OCI-LY3 (cell line): ENCODE results near the gene EHD2.
"Not testable (repeated sequence)": the region's sequence is repeated elsewhere in the genome, so short reads cannot be mapped to it uniquely, and the experiment has no call there.

Experiments
- H2AFZ ChIP-seq: fragments of 200-600, 300-600 bp; shearing (Covaris generic); 2 replicates; pipeline ENCODE4 v1.6.0; 2014; ENCODE audit warnings: antibody characterized with exemption, low read depth, low read length
- H3K27ac ChIP-seq: fragments of 200-600, 300-600 bp; sonication (generic); 2 replicates; pipeline ENCODE4 v1.5.1; 2014; ENCODE audit warnings: mild to moderate bottlenecking, low read length, moderate library complexity, mixed read lengths
- H3K27me3 ChIP-seq: fragments of 200-600, 300-600 bp; sonication (generic); 2 replicates; pipeline ENCODE4 v1.6.1; 2014; ENCODE audit warnings: low read depth, low read length, mixed read lengths
- H3K36me3 ChIP-seq: fragments of 200-600, 300-600 bp; sonication (generic); replicated peaks from 2 replicates; pipeline ENCODE3; 2014; ENCODE audit warnings: low read depth, low read length, mixed read lengths
- H3K4me1 ChIP-seq: fragments of 300-600, 200-600 bp; sonication (generic); 2 replicates; pipeline ENCODE4 v1.6.1; 2014; ENCODE audit warnings: low read length, mixed read lengths
- H3K4me2 ChIP-seq: fragments of 200-600, 300-600 bp; sonication (generic); 2 replicates; pipeline ENCODE4 v1.6.1; 2014; ENCODE audit warnings: low read length, mixed read lengths
- H3K4me3 ChIP-seq: fragments of 300-600, 200-600 bp; sonication (generic); 2 replicates; pipeline ENCODE4 v1.5.1; 2014; ENCODE audit warnings: antibody characterized with exemption, mild to moderate bottlenecking, low read length, moderate library complexity
- H3K79me2 ChIP-seq: fragments of 300-600, 200-600 bp; shearing (Covaris generic); 2 replicates; pipeline ENCODE4 v1.6.1; 2014; ENCODE audit warnings: mild to moderate bottlenecking, low read length, mixed read lengths
- H3K9ac ChIP-seq: fragments of 300-600, 200-600 bp; shearing (Covaris generic); 2 replicates; pipeline ENCODE4 v1.6.0; 2014; ENCODE audit warnings: mild to moderate bottlenecking, low read length, moderate library complexity
- H3K9me3 ChIP-seq: fragments of 200-600, 300-600 bp; shearing (Covaris generic); 2 replicates; pipeline ENCODE4 v1.6.1; 2014; ENCODE audit warnings: low read length, mixed read lengths; ENCODE audit not compliant: insufficient read depth
- H4K20me1 ChIP-seq: fragments of 200-600, 300-600 bp; sonication (generic); 2 replicates; pipeline ENCODE4 v1.6.1; 2016; ENCODE audit warnings: low read length, mixed read lengths; ENCODE audit not compliant: insufficient read depth
- CTCF ChIP-seq: fragments of 200-600, 300-600 bp; sonication (generic); IDR thresholded peaks from 2 replicates; pipeline ENCODE4 v1.5.1; 2014; ENCODE audit warnings: antibody characterized with exemption, low read length, low read depth
- EZH2phosphoT487 ChIP-seq: fragments of 200-600 bp; shearing (Covaris generic); IDR thresholded peaks from 2 replicates; pipeline ENCODE4 v1.6.1; 2018; ENCODE audit warnings: antibody characterized with exemption, mixed run types, low read depth

The EHD2 gene

GRCh38 chr19:47711652-47712242 lies 1.5 kb upstream of the EHD2 start:
- Histone ChIP-seq H4K20me1 (no peaks in the 10 kb centered on the region), H3K9me3 (no peaks in the 10 kb centered on the region), H3K9ac (no peak overlapping the region), H3K4me1 (no peaks in the 10 kb centered on the region), H3K4me3 (no peak overlapping the region), H2AFZ (no peak overlapping the region), H3K4me2 (no peak overlapping the region), H3K27me3 (peaks cover 3% of the 10 kb centered on the region; the same call in 1 of the 2 replicates), H3K79me2 (no peaks in the 10 kb centered on the region), H3K36me3 (no peaks in the 10 kb centered on the region), H3K27ac (no peak overlapping the region)
- TF ChIP-seq EZH2phosphoT487 (no peak), CTCF (no peak)

DNA sequence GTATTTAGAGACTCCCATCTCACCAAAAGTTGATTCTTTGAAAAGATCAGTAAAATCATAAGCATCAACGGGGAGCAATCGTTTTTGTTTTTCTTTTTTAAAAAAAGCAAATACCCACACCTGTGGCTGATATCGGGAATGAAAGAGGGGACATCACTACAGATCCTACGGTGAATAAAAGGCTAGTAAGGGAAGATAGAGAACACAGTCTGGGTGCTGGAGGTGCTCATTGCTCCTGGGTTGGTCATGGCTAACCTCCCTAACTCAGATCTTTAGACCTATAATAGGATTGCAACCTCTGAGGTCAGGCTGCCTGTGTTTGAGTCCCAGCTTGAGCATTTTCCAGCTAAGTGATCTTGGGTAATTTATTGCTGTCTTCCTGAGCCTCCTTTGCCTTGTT lies 1.1 kb downstream of the EHD2 start:
- H3K4me3 ChIP-seq: no peak overlapping the region
- no peaks in the 10 kb centered on the region for H3K4me1 ChIP-seq
- H3K27ac ChIP-seq: no peak overlapping the region
- no peak overlapping the region for H3K4me2 ChIP-seq
- no peaks in the 10 kb centered on the region for H3K36me3 ChIP-seq
- H2AFZ ChIP-seq: no peak overlapping the region
- H3K9me3 ChIP-seq: no peaks in the 10 kb centered on the region
- TF ChIP-seq CTCF (no peak), EZH2phosphoT487 (no peak)
- no peaks in the 10 kb centered on the region for H3K79me2 ChIP-seq
- no peak overlapping the region for H3K9ac ChIP-seq
- H4K20me1 ChIP-seq: no peaks in the 10 kb centered on the region
- H3K27me3 ChIP-seq: peaks cover 3% of the 10 kb centered on the region; the same call in 1 of the 2 replicates

DNA sequence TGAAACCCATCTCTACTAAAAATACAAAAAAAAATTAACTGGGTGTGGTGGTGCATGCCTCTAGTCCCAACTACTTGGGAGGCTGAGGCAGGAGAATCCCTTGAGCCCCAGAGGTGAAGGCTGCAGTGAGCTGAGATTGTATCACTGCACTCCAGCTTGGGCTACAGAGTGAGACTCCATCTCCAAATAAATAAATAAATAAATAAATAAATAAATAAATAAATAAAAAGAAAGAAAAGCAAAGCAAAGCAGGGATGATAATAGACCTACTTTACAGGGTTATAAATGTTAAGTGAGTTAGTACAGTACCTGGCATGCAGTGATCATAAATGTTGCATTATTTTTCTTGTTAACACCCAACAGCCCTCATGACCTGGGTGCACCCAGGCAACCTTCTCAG lies 1.6 kb downstream of the EHD2 start:
- H4K20me1 ChIP-seq, H3K79me2 ChIP-seq, H3K36me3 ChIP-seq, H3K4me3 ChIP-seq, H3K27me3 ChIP-seq, H3K4me1 ChIP-seq, H3K4me2 ChIP-seq, H2AFZ ChIP-seq, H3K9ac ChIP-seq, H3K9me3 ChIP-seq, H3K27ac ChIP-seq: not testable (repeated sequence)

GRCh38 chr19:47716270-47716937 lies 3.2 kb downstream of the EHD2 start:
- Histone ChIP-seq H3K4me3 (no peak overlapping the region), H3K27me3 (peaks cover 3% of the 10 kb centered on the region; the same call in 1 of the 2 replicates), H3K27ac (no peak overlapping the region), H3K4me2 (no peak overlapping the region), H2AFZ (no peak overlapping the region), H3K4me1 (no peaks in the 10 kb centered on the region), H3K36me3 (no peaks in the 10 kb centered on the region), H4K20me1 (no peaks in the 10 kb centered on the region), H3K79me2 (no peaks in the 10 kb centered on the region), H3K9ac (no peak overlapping the region), H3K9me3 (no peaks in the 10 kb centered on the region)
- no peak for TF ChIP-seq EZH2phosphoT487
- TF ChIP-seq CTCF: no peak

DNA sequence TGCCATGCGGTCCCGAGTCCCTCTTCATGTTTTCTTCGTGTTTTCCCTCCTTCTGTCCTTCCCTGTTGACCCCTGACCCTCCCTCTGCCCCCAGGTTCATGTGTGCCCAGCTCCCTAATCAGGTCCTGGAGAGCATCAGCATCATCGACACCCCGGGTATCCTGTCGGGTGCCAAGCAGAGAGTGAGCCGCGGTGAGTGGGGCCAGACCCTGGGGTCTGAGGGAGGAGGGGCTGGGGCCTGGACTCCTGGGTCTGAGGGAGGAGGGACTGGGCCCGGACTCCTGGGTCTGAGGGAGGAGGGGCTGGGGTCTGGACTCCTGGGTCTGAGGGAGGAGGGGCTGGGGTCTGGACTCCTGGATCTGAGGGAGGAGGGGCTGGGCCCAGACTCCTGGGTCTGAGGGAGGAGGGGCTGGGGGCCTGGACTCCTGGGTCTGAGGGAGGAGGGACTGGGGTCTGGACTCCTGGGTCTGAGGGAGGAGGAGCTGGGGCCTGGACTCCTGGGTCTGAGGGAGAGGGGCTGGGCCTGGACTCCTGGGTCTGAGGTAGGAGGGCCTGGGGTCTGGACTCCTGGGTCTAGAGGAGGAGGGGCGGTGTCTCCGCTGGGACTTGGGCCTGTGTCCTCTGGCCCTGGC lies 5.3 kb downstream of the EHD2 start:
- H3K9me3 ChIP-seq, H3K4me2 ChIP-seq, H4K20me1 ChIP-seq, H3K4me3 ChIP-seq, H3K9ac ChIP-seq, H2AFZ ChIP-seq, H3K36me3 ChIP-seq, H3K79me2 ChIP-seq, H3K4me1 ChIP-seq, H3K27ac ChIP-seq, H3K27me3 ChIP-seq: not testable (repeated sequence)
